PC-9 (cell line): ENCODE measurements around the gene TREH. TPM values are rescaled to one million over a fixed set of nuclear protein-coding genes. Genes with fewer than 3 reads are reported as not detected.

Experiments used
- BruUV-seq: library from RNA; stranded (reverse); fragments of 400-500 nt; replicated peaks from 2 replicates; lab custom pipeline; 2021; lab: Mats Ljungman, UMichigan
- CTCF ChIA-PET: fragments of 300-600 bp; sonication (Branson Sonifier 250); formaldehyde crosslinking; loops from one replicate; lab custom pipeline; 2022; ENCODE audit warnings: antibody characterized with exemption; lab: Charles Lee
- POLR2A ChIA-PET: fragments of 300-600 bp; sonication (Branson Sonifier 250); formaldehyde crosslinking; loops from one replicate; lab custom pipeline; 2022; ENCODE audit warnings: antibody characterized with exemption; ENCODE audit not compliant: unreplicated experiment; lab: Charles Lee
- DNase-seq, 2 experiments: peaks; one replicate each; pipeline versions ENCODE4 v3.0.0 to v3.0.0-alpha.2; 2015 to 2022; ENCODE audit warnings: mixed read lengths in 1 of 2
- H2AFZ ChIP-seq: fragments of 200-600 bp; sonication (generic); 2 replicates; pipeline ENCODE4 v1.8.1; 2017; ENCODE audit warnings: antibody characterized with exemption
- H3F3A ChIP-seq: fragments of 200-600 bp; sonication (generic); 2 replicates; pipeline ENCODE4 v1.8.1; 2017; ENCODE audit warnings: antibody characterized with exemption, mild to moderate bottlenecking, low read depth; ENCODE audit not compliant: insufficient read depth
- H3K27ac ChIP-seq: fragments of 200-600 bp; sonication (generic); 2 replicates; pipeline ENCODE4 v1.6.1; 2016; ENCODE audit warnings: mixed run types
- H3K27me3 ChIP-seq: fragments of 200-600 bp; sonication (generic); 2 replicates; pipeline ENCODE4 v1.6.1; 2016; ENCODE audit warnings: low read depth, mixed run types; ENCODE audit not compliant: insufficient read depth
- H3K36me3 ChIP-seq: fragments of 200-600 bp; sonication (generic); 2 replicates; pipeline ENCODE4 v1.6.1; 2016; ENCODE audit warnings: low read depth, mixed run types
- H3K4me1 ChIP-seq: fragments of 200-600 bp; sonication (generic); replicated peaks from 2 replicates; pipeline ENCODE4 v1.6.1; 2016; ENCODE audit warnings: mixed run types; ENCODE audit not compliant: insufficient read depth
- H3K4me2 ChIP-seq: fragments of 200-600 bp; sonication (generic); 2 replicates; pipeline ENCODE4 v1.6.1; 2017; ENCODE audit warnings: mixed run types
- H3K4me3 ChIP-seq: fragments of 200-600 bp; sonication (generic); 2 replicates; pipeline ENCODE4 v1.6.1; 2016; ENCODE audit warnings: mixed run types
- H3K79me2 ChIP-seq: fragments of 200-600 bp; sonication (generic); 2 replicates; pipeline ENCODE4 v1.6.1; 2017; ENCODE audit warnings: low read depth, mixed run types
- H3K9me2 ChIP-seq: fragments of 200-600 bp; sonication (generic); 2 replicates; pipeline ENCODE4 v1.8.1; 2017; ENCODE audit warnings: mild to moderate bottlenecking; ENCODE audit not compliant: insufficient read depth
- H3K9me3 ChIP-seq: fragments of 200-600 bp; sonication (generic); 2 replicates; pipeline ENCODE4 v1.8.1; 2016; ENCODE audit warnings: low read depth; ENCODE audit not compliant: insufficient read depth
- H4K20me1 ChIP-seq: fragments of 200-600 bp; sonication (generic); 2 replicates; pipeline ENCODE4 v1.8.1; 2017; ENCODE audit not compliant: insufficient read depth
- CTCF ChIP-seq: fragments of 200-600 bp; sonication (generic); conservative IDR thresholded peaks from 2 replicates; pipeline ENCODE4 v1.6.1; 2017; ENCODE audit warnings: mixed run types, antibody characterized with exemption, mild to moderate bottlenecking, moderate library complexity
- EZH2 ChIP-seq: fragments of 200-600 bp; sonication (generic); IDR thresholded peaks from 2 replicates; pipeline ENCODE4 v1.8.0; 2017; ENCODE audit warnings: antibody characterized with exemption, low read depth
- intact Hi-C: fragments of 100-400 bp; cut with micrococcal nuclease; formaldehyde crosslinking; loops from one replicate; pipeline ENCODE4 v1.10.0; 2022; ENCODE audit not compliant: unreplicated experiment
- total RNA-seq: library from RNA; stranded (reverse); gene quantifications from 2 replicates; pipeline ENCODE4 v1.2.3, GENCODE V29; 2021

The TREH gene
- total RNA-seq, 1 experiment from 2014 or later = not detected

GRCh38 chr11:118623269-118623655, 56.2 kb downstream of the TREH start:
- H3K4me2 ChIP-seq = peak overlapping the region; percentile 87
- H3K79me2 ChIP-seq = peaks cover 33% of the 10 kb centered on the region
- ChIA-PET CTCF (interaction anchor here (1.0 to 2.6 kb wide), 2 partner anchors 14 to 16 kb away, joined by 4 to 12 read pairs; partner anchors contain the start of gene PHLDB1), POLR2A (interaction anchor here (0.6 to 0.7 kb wide), 4 partner anchors 351 to 918 kb away, joined by 3 to 12 read pairs (median 4); no protein-coding TSS in a partner anchor)
- intact Hi-C loops = loop anchor here (2.0 kb wide), 1 partner anchor 36 kb away; no protein-coding TSS in a partner anchor
- no TSS peak for BruUV-seq
- peak overlapping the region; percentile 79 for H3K27ac ChIP-seq
- no peak for DNase-seq
- H3K4me1 ChIP-seq = peaks cover 62% of the 10 kb centered on the region
- no peaks in the 10 kb centered on the region for H3K27me3 ChIP-seq
- peaks cover 6% of the 10 kb centered on the region; the same call in 1 of the 2 replicates for H4K20me1 ChIP-seq
- no peak overlapping the region for H2AFZ ChIP-seq
- TF ChIP-seq CTCF (no peak), EZH2 (no peak)
- H3K9me3 ChIP-seq = no peaks in the 10 kb centered on the region
- H3K4me3 ChIP-seq = peak overlapping the region; percentile 67; the same call in 1 of the 2 replicates
- no peaks in the 10 kb centered on the region for H3K9me2 ChIP-seq
- peaks cover 67% of the 10 kb centered on the region for H3F3A ChIP-seq
- peaks cover 19% of the 10 kb centered on the region for H3K36me3 ChIP-seq

- H3K9me3 ChIP-seq = no peaks in the 10 kb centered on the region
- H3K79me2 ChIP-seq = peaks cover 33% of the 10 kb centered on the region
- peaks cover 67% of the 10 kb centered on the region for H3F3A ChIP-seq
- CTCF ChIA-PET = interaction anchor here (1.0 to 2.6 kb wide), 2 partner anchors 14 to 15 kb away, joined by 4 to 12 read pairs; partner anchors contain the start of gene PHLDB1
- no peaks in the 10 kb centered on the region for H3K27me3 ChIP-seq
- no peaks in the 10 kb centered on the region for H3K9me2 ChIP-seq
- H2AFZ ChIP-seq = no peak overlapping the region
- H4K20me1 ChIP-seq = peaks cover 6% of the 10 kb centered on the region; the same call in 1 of the 2 replicates
- peak overlapping the region; percentile 87 for H3K4me2 ChIP-seq
- peaks cover 62% of the 10 kb centered on the region for H3K4me1 ChIP-seq
- peak; percentile 88 to 98 for DNase-seq
- peak overlapping the region; percentile 67 for H3K4me3 ChIP-seq
- BruUV-seq = no TSS peak
- peak overlapping the region; percentile 79 for H3K27ac ChIP-seq
- intact Hi-C loops = loop anchor here (2.0 kb wide), 1 partner anchor 36 kb away; no protein-coding TSS in a partner anchor
- POLR2A ChIA-PET = interaction anchor here (0.6 to 0.7 kb wide), 5 partner anchors 352 to 919 kb away, joined by 3 to 7 read pairs (median 4); partner anchors contain the start of gene TRAPPC4
- peaks cover 16% of the 10 kb centered on the region for H3K36me3 ChIP-seq
- TF ChIP-seq EZH2 (no peak), CTCF (no peak)
These were observed 56.8 kb downstream of the TREH start for GRCh38 chr11:118622376-118623268.

- POLR2A ChIA-PET = interaction anchor here (0.6 kb wide), 2 partner anchors 344 to 397 kb away, joined by 5 to 7 read pairs; partner anchors contain the start of gene TRAPPC4
- TF ChIP-seq EZH2 (no peak), CTCF (no peak)
These were observed 57.6 kb downstream of the TREH start for GRCh38 chr11:118621784-118622375.

More at GRCh38 chr11:118621784-118622375, 57.6 kb downstream of the TREH start:
- Histone ChIP-seq H3K27ac (peak overlapping the region; percentile 79), H3K36me3 (peaks cover 9% of the 10 kb centered on the region), H3K9me3 (no peaks in the 10 kb centered on the region), H3K4me1 (peaks cover 62% of the 10 kb centered on the region), H3K9me2 (no peaks in the 10 kb centered on the region), H3F3A (peaks cover 67% of the 10 kb centered on the region), H4K20me1 (peaks cover under 1% of the 10 kb centered on the region; the same call in 1 of the 2 replicates), H3K79me2 (peaks cover 33% of the 10 kb centered on the region), H3K4me2 (peak overlapping the region; percentile 87), H3K27me3 (no peaks in the 10 kb centered on the region), H2AFZ (peak overlapping the region; percentile 80; the same call in 1 of the 2 replicates), H3K4me3 (peak overlapping the region; percentile 67)
- CTCF ChIA-PET = interaction anchor here (0.6 to 2.6 kb wide), 4 partner anchors 13 to 456 kb away, joined by 3 to 12 read pairs (median 7); no protein-coding TSS in a partner anchor
- no peak for DNase-seq
- BruUV-seq = TSS peak; percentile 56
- intact Hi-C loops = loop anchor here (2.0 kb wide), 1 partner anchor 37 kb away; no protein-coding TSS in a partner anchor
